Cardiac muscle cell (in vitro differentiated cells and primary cell): Measurements from ENCODE around the gene MEGF11. TPM values are rescaled to one million over a fixed set of nuclear protein-coding genes. Genes with fewer than 3 reads are reported as not detected.

Source experiments
- DNase-seq, 2 donors: peaks; one replicate each; pipeline versions ENCODE4 v3.0.0 to v3.0.0-alpha.2; 2010 to 2017; ENCODE audit warnings: low read depth in 1 of 2, low spot score in 1 of 2
- H3K27ac ChIP-seq: fragments of 200-600 bp; sonication (generic); 2 replicates; pipeline ENCODE4 v1.5.1; 2016
- H3K27me3 ChIP-seq: fragments of 200-600 bp; sonication (generic); 2 replicates; pipeline ENCODE4 v1.6.0; 2016; ENCODE audit warnings: control low read depth
- H3K36me3 ChIP-seq: fragments of 200-600 bp; sonication (generic); 2 replicates; pipeline ENCODE4 v1.5.1; 2016; ENCODE audit warnings: control low read depth
- H3K4me1 ChIP-seq: fragments of 200-600 bp; sonication (generic); 2 replicates; pipeline ENCODE4 v1.8.1; 2017; ENCODE audit warnings: low read depth, mild to moderate bottlenecking, mixed run types
- H3K4me3 ChIP-seq: fragments of 200-600 bp; sonication (generic); 2 replicates; pipeline ENCODE4 v1.5.1; 2016; ENCODE audit warnings: mild to moderate bottlenecking
- H3K9me3 ChIP-seq: fragments of 200-600 bp; sonication (generic); 2 replicates; pipeline ENCODE4 v1.5.1; 2017; ENCODE audit warnings: low read depth, mild to moderate bottlenecking, control low read depth
- polyA plus RNA-seq: library from polyadenylated mRNA; unstranded; fragments of >200 nt; fragmentation: Nextera tagmentation; extraction: Ambion mirVana; gene quantifications from 2 replicates; pipeline ENCODE4 v1.2.1, GENCODE V29; 2016
- total RNA-seq: library from RNA; depleted of rRNA; stranded (reverse); fragments of >200 nt; gene quantifications from 2 replicates; pipeline ENCODE4 v1.2.3, GENCODE V29; 2016
- TF ChIP-seq, protein P1 (sequence below): IDR thresholded peaks from 2 replicates; pipeline ENCODE4 v1.5.1; 2012; ENCODE audit warnings: low read depth, mild to moderate bottlenecking, low read length

Gene MEGF11
- total and polyA plus RNA-seq, 2 experiments from 2014 or later: 0.30 TPM; not detected in 1

DNA sequence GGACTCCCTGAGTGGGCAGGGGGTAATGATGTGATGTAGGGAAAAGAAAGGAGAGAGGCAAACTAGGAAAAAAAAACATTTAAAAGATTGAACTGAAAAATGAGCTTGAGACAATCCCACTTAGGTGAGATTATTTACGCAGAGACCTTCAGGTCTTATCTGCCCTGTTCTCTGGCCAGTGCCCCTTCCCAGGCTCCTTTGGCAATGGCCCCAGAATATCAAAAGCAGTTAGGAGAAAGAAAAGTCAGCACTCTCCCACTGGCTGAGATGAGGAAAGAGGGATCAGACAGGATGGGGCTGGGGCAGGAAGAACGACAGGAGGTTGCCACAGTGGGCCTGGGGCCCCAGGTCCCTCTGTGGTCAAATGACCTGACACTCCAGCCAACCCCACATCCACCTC, 105.4 kb downstream of the MEGF11 start:
- Histone ChIP-seq H3K27ac (no peak overlapping the region), H3K9me3 (no peaks in the 10 kb centered on the region), H3K4me1 (no peaks in the 10 kb centered on the region), H3K27me3 (no peaks in the 10 kb centered on the region), H3K4me3 (no peak overlapping the region), H3K36me3 (no peaks in the 10 kb centered on the region)
- no peak for DNase-seq
- TF ChIP-seq, protein P1, sequence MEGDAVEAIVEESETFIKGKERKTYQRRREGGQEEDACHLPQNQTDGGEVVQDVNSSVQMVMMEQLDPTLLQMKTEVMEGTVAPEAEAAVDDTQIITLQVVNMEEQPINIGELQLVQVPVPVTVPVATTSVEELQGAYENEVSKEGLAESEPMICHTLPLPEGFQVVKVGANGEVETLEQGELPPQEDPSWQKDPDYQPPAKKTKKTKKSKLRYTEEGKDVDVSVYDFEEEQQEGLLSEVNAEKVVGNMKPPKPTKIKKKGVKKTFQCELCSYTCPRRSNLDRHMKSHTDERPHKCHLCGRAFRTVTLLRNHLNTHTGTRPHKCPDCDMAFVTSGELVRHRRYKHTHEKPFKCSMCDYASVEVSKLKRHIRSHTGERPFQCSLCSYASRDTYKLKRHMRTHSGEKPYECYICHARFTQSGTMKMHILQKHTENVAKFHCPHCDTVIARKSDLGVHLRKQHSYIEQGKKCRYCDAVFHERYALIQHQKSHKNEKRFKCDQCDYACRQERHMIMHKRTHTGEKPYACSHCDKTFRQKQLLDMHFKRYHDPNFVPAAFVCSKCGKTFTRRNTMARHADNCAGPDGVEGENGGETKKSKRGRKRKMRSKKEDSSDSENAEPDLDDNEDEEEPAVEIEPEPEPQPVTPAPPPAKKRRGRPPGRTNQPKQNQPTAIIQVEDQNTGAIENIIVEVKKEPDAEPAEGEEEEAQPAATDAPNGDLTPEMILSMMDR: no peak

DNA sequence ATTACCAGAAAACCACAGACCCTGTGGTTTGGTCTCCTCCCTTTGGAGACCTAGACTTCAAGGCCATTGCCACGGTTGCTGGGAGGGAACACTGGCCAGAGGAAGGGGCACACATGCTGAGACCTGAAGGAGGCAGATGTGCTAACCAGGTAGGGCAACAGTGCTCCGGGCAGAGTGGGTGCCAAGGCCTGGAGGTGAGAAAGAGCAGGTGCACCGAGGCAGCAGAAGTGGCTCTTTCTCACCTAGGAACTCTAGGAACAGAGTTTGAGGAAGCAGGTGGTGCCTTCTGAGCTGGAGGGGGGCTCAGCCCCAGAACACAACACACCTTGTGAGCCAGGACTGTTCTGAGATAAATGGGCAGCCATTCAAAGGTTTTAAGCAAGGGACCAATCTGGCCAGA, 106.1 kb downstream of the MEGF11 start:
- DNase-seq: no peak
- Histone ChIP-seq H3K9me3 (no peaks in the 10 kb centered on the region), H3K27ac (no peak overlapping the region), H3K4me1 (no peaks in the 10 kb centered on the region), H3K36me3 (no peaks in the 10 kb centered on the region), H3K27me3 (no peaks in the 10 kb centered on the region), H3K4me3 (no peak overlapping the region)
- TF ChIP-seq, protein P1: no peak

DNA sequence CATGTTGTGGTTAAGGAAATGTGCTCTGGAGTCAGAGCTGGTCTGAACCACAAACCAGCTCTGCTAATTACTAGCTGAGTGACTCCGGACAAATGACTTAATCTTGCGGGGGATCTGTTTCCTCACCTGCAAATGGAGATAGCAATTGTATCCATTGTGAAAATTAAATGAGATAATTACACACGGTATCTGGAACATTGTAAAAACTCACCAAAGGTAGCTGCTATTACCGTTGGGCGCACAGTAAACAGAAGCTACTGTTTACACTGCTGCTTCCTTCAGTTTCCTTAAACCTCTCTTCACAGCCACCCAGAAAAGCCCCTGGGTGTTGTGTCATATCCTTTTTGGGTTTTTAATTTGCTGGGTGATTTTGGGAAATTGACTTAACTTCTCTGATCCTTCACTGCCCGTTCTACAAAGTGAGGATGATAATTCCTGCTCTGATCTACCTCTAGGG, 107.8 kb downstream of the MEGF11 start:
- Histone ChIP-seq H3K4me3 (no peak overlapping the region), H3K36me3 (no peaks in the 10 kb centered on the region), H3K27me3 (no peaks in the 10 kb centered on the region), H3K4me1 (no peaks in the 10 kb centered on the region), H3K27ac (no peak overlapping the region), H3K9me3 (no peaks in the 10 kb centered on the region)
- no peak for DNase-seq
- TF ChIP-seq, protein P1: no peak

DNA sequence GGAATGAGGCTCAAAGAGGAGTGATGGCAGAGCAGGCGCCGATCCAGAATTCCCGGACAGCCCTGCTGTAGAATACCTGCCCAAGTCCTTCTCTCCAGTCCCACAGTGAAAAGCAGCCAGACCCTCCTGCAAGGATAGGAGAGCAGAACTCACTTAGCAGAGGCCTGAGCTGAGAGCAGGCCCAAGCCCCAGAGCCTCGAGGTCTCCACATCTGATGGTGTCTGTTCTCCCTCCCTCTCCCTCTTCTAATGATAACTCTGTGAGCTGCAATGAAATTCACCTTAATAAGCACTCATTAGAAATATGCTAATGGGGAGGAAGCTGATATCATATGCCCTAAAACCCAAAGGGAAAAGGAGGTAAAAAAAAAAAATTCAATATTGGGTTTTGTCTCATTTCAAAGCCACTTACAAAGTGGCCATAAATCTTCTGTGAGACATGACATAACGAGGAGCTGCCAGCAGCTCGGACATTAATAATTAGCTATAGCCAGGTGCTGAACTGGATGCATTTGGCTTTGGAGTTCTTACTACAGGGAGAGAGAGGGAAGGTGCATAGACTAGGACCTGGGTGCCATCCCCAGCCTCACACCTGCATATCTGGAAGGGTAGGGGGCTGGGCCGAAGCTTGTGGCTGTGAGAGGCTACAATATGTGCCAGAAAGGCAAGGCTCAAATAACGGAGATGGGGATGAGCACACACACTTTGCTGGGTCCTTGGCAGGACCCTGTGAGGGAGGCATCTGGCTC, 108.4 kb downstream of the MEGF11 start:
- no peaks in the 10 kb centered on the region for H3K9me3 ChIP-seq
- H3K4me3 ChIP-seq: no peak overlapping the region
- TF ChIP-seq, protein P1: no peak
- no peak overlapping the region for H3K27ac ChIP-seq
- no peaks in the 10 kb centered on the region for H3K4me1 ChIP-seq
- H3K36me3 ChIP-seq: no peaks in the 10 kb centered on the region
- no peaks in the 10 kb centered on the region for H3K27me3 ChIP-seq
- DNase-seq: no peak

DNA sequence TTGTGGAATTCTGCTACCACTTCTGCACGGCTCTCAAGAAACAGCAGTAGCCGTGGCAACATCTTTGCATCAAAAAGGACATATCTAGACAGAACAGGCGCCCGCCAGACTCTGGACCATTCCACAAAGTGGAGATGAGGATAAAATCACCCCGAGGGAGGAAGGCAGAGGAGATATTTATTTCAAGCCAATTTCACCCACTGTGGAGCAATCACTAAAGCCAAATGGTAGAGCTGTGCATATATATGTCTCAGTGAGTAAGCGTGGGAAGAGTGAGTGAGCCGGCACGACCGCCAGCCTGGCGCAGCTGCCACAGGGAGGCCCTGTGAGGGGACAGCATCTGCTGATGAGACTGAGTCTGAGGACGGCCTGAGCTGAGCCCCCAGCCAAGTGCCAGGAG, 111.3 kb downstream of the MEGF11 start:
- H3K36me3 ChIP-seq: no peaks in the 10 kb centered on the region
- no peak overlapping the region for H3K4me3 ChIP-seq
- no peak overlapping the region for H3K27ac ChIP-seq
- H3K4me1 ChIP-seq: peaks cover 6% of the 10 kb centered on the region
- no peak for DNase-seq
- H3K9me3 ChIP-seq: no peaks in the 10 kb centered on the region
- TF ChIP-seq, protein P1: no peak
- no peaks in the 10 kb centered on the region for H3K27me3 ChIP-seq
